GM19043 (cell line): Measurements from ENCODE around the gene CDH4.

Source experiments
- ATAC-seq: cut with Tn5 transposase; IDR thresholded peaks from one replicate; pipeline ENCODE4 v1.9.1; 2021; ENCODE audit warnings: low read depth; ENCODE audit not compliant: unreplicated experiment

The CDH4 gene

DNA sequence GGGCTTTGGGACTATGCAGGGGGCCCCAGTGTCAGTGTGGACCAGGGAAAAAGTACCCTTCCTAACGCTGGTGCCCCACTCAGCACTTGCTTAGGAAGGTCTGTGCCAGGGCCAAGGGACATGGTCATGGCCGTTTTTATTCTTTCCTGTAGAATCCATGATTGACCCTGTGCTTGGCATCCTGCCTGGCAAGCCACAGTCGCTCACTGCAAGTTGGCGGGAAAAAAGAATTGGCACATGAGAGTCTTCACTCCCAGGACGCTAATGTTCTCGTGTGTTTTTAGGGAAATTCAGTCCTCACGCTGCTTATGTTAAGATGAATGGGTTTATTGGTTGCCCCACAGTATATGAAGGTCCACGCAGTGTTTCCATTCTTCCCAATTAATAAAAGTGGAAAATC is 253.4 kb downstream of the CDH4 start:
- no peak for ATAC-seq

- no peak for ATAC-seq
Observed at GRCh38 chr20:61507778-61508177, 255.7 kb downstream of the CDH4 start.

GRCh38 chr20:61508301-61509096 is 256.4 kb downstream of the CDH4 start:
- ATAC-seq = no peak

- ATAC-seq = no peak
Observed at GRCh38 chr20:61510778-61511330, 258.8 kb downstream of the CDH4 start.

DNA sequence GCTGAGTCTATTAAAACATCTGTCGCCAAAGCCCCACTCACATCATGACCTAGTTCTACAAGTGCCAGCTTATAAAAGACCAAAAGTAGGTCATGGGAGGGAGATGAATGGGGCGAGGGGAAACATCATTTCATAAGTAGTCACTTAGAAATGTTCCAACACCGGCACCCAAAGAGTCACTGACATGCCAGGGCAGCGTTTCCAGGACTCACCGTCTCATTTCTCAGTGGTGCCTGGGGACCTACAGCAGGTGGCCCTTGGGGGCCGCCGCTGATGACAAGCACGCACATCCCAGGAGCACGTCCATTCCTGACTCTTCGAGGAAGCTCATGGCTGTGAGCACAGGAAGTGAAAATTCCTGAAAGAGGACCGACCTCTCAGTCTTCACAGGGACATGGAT is 260.4 kb downstream of the CDH4 start:
- no peak for ATAC-seq

- ATAC-seq = no peak
Observed at GRCh38 chr20:61513124-61514017, 261.3 kb downstream of the CDH4 start.

DNA sequence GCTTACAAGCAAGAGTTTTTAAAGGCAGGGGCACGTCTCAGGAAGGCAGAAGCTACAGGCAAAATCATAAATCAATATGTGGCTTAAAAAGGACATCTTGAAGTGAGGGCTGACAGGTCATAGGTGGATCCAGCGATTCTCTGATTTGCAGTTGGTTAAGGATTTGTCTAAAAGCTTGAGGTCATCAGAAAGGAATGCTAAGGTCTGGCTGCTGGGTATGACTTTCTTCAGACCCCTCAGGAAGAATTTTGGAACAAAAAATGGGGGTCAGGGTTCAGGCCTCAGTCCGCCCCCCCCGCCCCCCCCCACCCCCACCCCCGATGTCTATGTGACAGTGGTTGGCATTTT is 261.9 kb downstream of the CDH4 start:
- ATAC-seq = no peak

GRCh38 chr20:61514396-61514795 is 262.3 kb downstream of the CDH4 start:
- ATAC-seq = no peak

DNA sequence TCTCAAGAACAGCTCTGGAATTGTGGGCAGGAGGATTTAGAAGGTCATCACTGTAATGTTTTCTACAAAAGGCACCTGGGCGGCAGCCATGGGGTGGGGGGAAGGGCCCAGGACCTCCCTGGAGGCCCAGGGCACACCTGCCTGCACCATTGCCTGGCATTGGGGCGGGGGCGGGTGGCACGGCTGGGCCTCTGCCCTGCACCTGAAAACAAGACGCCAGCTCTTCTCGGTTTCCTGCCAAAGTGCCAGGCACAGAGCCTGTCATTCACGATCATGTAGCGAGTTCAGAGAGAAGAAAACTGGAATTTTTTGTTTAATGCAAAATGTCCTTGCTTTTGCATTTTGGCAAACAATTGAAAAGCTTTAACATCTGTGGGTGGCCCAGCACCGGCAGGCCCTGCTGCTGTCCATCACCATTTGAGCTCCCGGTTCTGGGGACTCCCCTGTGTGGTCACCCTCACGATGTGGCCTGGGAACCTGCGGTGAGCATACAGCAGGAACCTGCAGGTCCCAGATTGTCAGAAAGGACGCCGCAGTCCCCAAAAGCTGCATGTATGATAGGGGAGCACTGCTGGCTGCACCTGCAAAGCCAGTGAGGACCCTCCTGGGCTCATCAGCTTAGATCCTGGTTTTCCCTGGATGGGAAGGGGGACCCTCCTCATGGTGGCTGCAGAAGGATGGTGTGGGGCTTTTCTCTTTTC is 262.9 kb downstream of the CDH4 start:
- ATAC-seq = no peak

GRCh38 chr20:61515922-61516321 is 263.9 kb downstream of the CDH4 start:
- ATAC-seq = no peak

DNA sequence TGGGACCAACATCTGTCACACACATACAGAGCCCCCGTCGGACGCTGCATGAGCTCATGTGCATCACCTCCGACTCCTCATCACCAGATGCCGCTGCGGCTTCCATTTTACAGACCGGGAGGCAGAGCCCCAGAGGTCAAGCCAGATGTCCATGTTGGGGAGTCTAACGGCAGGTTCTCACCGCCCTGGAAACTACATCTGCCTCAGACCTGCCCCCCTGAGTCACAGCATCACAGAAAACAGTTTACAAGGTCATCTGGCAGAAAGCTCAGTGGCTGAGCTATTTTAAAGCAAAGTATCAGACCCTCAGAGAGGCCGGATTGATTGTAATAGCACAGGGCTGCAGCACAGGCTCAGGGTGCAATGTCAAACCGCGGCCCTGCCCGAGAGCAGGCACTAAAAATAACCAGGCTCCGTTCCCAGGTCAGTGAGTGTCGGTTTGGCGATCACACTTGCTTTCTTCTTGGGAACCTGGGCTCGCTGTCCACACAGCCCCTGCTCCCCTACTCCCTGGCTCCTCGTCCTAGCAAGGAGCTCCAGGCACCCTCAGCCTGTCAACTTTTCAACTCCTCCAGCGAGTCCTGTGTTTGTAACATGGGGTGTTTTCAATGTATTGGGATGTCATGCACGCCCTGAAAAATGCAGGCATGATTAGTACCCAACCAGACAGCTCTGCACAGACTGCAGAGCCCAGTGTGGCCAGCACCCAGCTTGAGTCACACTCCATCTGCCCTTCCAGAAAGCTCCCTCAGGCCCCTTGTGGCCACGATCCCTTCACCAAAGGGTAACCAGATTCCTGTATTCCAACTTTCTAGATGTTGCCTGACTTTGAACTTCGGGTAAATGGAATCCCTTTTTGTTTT is 264.5 kb downstream of the CDH4 start:
- ATAC-seq = no peak

- no peak for ATAC-seq
Observed at GRCh38 chr20:61517419-61517818, 265.4 kb downstream of the CDH4 start.

DNA sequence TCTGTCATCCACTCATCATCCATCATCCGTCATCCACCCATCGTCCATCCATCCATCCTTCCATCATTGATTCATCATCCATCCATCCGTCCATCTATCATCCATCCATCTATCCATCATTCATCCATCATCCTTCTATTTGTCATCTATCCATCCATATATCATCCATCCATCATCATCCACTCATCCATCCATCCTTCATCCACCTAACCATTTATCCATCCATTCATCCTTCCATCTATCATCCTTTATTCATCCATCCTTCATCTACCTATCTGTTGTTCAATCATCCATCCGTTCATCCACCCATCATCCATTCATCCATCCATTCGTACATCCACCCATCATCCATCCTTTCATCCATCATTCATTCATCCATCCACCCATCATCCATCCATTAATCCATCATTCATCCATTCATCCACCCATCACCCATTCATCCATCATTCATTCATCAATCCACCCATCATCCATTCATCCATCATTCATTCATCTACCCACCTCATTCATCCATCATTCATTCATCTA is 266.4 kb downstream of the CDH4 start:
- ATAC-seq = no peak

- no peak for ATAC-seq
Observed at GRCh38 chr20:61519488-61519887, 267.4 kb downstream of the CDH4 start.

GRCh38 chr20:61520076-61520892 is 268.2 kb downstream of the CDH4 start:
- ATAC-seq = no peak

- no peak for ATAC-seq
Observed at GRCh38 chr20:61520893-61521460, 268.9 kb downstream of the CDH4 start.

GRCh38 chr20:61521687-61522420 is 269.8 kb downstream of the CDH4 start:
- no peak for ATAC-seq
